NCI-H2107 (cell line): Measurements from ENCODE around the gene KCNJ8.

ENCODE experiments used
- DNase-seq: peaks from one replicate; lab custom pipeline; 2025; lab: John Stamatoyannopoulos, UW

KCNJ8 gene

DNA sequence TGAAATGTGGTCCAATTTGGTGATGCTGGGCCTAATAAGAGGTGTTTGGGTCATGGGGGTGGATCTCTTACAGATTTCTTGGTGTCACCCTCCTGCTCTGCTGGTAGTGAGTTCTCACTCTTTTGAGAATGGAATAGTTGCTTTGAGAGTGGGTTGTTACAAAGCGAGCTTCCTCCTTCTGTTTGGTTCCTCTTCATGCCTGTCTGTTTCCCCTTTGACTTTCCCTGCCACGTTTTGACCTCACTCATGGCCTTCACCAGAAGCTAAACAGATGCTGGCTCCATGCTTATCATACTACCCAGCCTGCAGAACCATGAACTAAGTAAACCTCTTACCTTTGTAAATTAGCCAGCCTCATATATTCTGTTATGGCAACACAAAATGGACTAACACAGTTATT lies 59.1 kb downstream of the KCNJ8 start:
- no peak for DNase-seq
